ENCODE measurements around the gene CEP192.

The CEP192 gene

GRCh38 chr18:12990123-12990475, 1.1 kb upstream of the CEP192 start (continued):
- TF ChIP-seq ZBTB11 (tag by site-specific recombination; conservative IDR thresholded peaks at IDR 0.05; ENCODE audit: low read depth) (no peak), PBX3 (CRISPR knock-in tag; IDR thresholded peaks at IDR 0.05) (no peak), ZNF670 (tag by site-specific recombination; IDR thresholded peaks at IDR 0.05; ENCODE audit: low read depth) (no peak), BCL11B (tag by site-specific recombination; IDR thresholded peaks at IDR 0.05; ENCODE audit: low read depth) (peak; percentile 63; the same call in 1 of the 2 replicates), ZSCAN5A (tag by site-specific recombination; IDR thresholded peaks at IDR 0.05) (no peak), ZNF248 (tag by site-specific recombination; IDR thresholded peaks at IDR 0.05) (0 out of 2 replicates have a peak, but pooled peaks have one; percentile 18), ZNF174 (tag by site-specific recombination; IDR thresholded peaks at IDR 0.05) (no peak), ZNF112 (tag by site-specific recombination; IDR thresholded peaks at IDR 0.05) (no peak), MEIS1 (CRISPR knock-in tag; IDR thresholded peaks at IDR 0.05; ENCODE audit: borderline replicate concordance) (no peak), KLF7 (tag by site-specific recombination; IDR thresholded peaks at IDR 0.05; ENCODE audit: borderline replicate concordance) (peak; percentile 21; the same call in 1 of the 2 replicates), ZNF596 (tag by site-specific recombination; IDR thresholded peaks at IDR 0.05) (no peak), ZNF664 (tag by site-specific recombination; IDR thresholded peaks at IDR 0.05) (no peak), ZNF350 (tag by site-specific recombination; IDR thresholded peaks at IDR 0.05) (no peak), ZNF37A (tag by site-specific recombination; IDR thresholded peaks at IDR 0.05) (no peak), ZNF501 (tag by site-specific recombination; IDR thresholded peaks at IDR 0.05) (0 out of 2 replicates have a peak, but pooled peaks have one; percentile 13), ZBTB7A (tag by site-specific recombination; IDR thresholded peaks at IDR 0.05; ENCODE audit: low read depth) (peak; percentile 61; the same call in 1 of the 2 replicates), SALL2 (tag by site-specific recombination; IDR thresholded peaks at IDR 0.05; ENCODE audit: borderline replicate concordance) (no peak), ZNF221 (tag by site-specific recombination; IDR thresholded peaks at IDR 0.05; ENCODE audit: borderline replicate concordance) (no peak), ZNF223 (tag by site-specific recombination; IDR thresholded peaks at IDR 0.05) (no peak), YY1 (tag by site-specific recombination; IDR thresholded peaks at IDR 0.05) (no peak), ZNF140 (tag by site-specific recombination; IDR thresholded peaks at IDR 0.05) (no peak), ZNF157 (tag by site-specific recombination; IDR thresholded peaks at IDR 0.05) (no peak), ZBTB26 (tag by site-specific recombination; optimal IDR thresholded peaks at IDR 0.05) (no peak), ZNF514 (tag by site-specific recombination; IDR thresholded peaks at IDR 0.05) (no peak), ZNF677 (tag by site-specific recombination; IDR thresholded peaks at IDR 0.05) (no peak), PRDM4 (tag by site-specific recombination; IDR thresholded peaks at IDR 0.05) (no peak), ZNF529 (tag by site-specific recombination; IDR thresholded peaks at IDR 0.05; ENCODE audit: insufficient replicate concordance) (no peak), ZNF544 (tag by site-specific recombination; IDR thresholded peaks at IDR 0.05) (no peak), HOXA7 (CRISPR knock-in tag; IDR thresholded peaks at IDR 0.05; ENCODE audit: borderline replicate concordance) (no peak), ZNF148 (tag by site-specific recombination; IDR thresholded peaks at IDR 0.05; ENCODE audit: borderline replicate concordance) (no peak)
